Fibroblast of mammary gland (primary cell): ENCODE data around the gene TSPAN5.
"Not testable (repeated sequence)": the region's sequence is repeated elsewhere in the genome, so short reads cannot be mapped to it uniquely, and the experiment has no call there.

Experiments
- DNase-seq: peaks from one replicate; pipeline ENCODE4 v3.0.0-alpha.2; 2010; ENCODE audit warnings: low read depth
- H3K4me3 ChIP-seq: 2 replicates; pipeline ENCODE4 v1.5.1; 2011; ENCODE audit warnings: low read depth, mild to moderate bottlenecking, low read length, moderate library complexity; ENCODE audit not compliant: control insufficient read depth
- TF ChIP-seq, protein P1 (sequence below): conservative IDR thresholded peaks from 2 replicates; pipeline ENCODE4 v1.5.1; 2011; ENCODE audit warnings: low read depth, low read length, inconsistent platforms; ENCODE audit not compliant: control insufficient read depth, insufficient read depth

The TSPAN5 gene

GRCh38 chr4:98540803-98541202, 117.6 kb downstream of the TSPAN5 start:
- H3K4me3 ChIP-seq: no peak overlapping the region
- TF ChIP-seq, protein P1, sequence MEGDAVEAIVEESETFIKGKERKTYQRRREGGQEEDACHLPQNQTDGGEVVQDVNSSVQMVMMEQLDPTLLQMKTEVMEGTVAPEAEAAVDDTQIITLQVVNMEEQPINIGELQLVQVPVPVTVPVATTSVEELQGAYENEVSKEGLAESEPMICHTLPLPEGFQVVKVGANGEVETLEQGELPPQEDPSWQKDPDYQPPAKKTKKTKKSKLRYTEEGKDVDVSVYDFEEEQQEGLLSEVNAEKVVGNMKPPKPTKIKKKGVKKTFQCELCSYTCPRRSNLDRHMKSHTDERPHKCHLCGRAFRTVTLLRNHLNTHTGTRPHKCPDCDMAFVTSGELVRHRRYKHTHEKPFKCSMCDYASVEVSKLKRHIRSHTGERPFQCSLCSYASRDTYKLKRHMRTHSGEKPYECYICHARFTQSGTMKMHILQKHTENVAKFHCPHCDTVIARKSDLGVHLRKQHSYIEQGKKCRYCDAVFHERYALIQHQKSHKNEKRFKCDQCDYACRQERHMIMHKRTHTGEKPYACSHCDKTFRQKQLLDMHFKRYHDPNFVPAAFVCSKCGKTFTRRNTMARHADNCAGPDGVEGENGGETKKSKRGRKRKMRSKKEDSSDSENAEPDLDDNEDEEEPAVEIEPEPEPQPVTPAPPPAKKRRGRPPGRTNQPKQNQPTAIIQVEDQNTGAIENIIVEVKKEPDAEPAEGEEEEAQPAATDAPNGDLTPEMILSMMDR: no peak
- DNase-seq: no peak

DNA sequence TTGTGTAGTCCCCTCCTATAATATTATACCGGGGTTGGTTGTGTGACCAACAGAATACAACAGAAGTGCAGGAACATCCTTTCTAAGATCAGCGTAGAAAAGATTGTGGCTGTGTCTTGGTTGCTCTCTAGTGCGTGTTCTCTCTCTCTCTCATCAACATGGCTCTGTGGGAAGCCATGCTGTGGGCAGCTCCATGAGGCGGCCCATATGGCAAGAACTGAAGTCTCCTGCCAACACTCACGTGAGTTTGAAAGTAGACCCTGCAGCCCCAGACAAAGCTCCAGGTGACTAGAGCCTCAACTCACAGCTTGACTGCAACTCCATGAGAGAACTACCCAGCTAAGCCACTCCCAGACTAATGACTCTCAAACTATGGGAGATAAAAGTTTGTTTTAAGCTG, 118.7 kb downstream of the TSPAN5 start:
- no peak for DNase-seq
- H3K4me3 ChIP-seq: no peak overlapping the region
- TF ChIP-seq, protein P1: no peak

DNA sequence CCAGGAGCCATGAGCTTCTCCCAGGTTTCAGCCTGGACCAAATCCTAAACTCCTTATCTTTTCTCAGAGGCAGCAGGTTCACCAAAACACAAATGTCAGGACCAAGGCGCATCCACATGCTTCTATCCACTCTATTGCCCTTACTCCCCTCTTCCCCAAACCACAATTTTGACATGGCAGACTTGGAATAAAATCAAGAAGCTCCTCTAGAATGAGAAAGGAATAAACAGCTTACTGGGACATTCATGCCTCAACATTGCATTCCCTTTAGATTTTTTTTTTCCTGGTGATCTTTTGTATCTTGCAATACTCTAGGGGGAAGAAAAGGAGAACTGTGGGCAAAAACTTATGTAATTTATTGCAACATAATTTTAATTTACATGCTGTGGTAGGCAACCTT, 119.1 kb downstream of the TSPAN5 start:
- TF ChIP-seq, protein P1: no peak
- no peak overlapping the region for H3K4me3 ChIP-seq
- no peak for DNase-seq

DNA sequence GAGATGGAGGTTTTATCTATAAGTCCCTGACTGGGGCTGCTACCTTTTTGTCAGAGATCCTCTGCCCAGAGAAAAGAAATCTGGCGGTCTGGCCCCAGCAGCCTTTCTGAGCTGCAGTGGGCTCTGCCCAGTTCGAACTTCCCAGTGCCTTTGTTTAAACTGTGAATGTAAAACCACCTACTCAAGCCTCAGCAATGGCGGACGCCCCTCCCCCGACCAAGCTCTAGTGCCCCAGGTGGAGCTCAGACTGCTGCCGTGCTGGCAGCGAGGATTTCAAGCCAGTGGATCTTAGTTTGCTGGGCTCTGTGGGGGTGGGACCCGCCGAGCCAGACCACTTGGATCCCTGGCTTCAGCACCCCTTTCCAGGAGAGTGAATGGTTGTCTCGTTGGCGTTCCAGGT, 121.8 kb downstream of the TSPAN5 start:
- DNase-seq: no peak
- no peak overlapping the region for H3K4me3 ChIP-seq
- TF ChIP-seq, protein P1: no peak

DNA sequence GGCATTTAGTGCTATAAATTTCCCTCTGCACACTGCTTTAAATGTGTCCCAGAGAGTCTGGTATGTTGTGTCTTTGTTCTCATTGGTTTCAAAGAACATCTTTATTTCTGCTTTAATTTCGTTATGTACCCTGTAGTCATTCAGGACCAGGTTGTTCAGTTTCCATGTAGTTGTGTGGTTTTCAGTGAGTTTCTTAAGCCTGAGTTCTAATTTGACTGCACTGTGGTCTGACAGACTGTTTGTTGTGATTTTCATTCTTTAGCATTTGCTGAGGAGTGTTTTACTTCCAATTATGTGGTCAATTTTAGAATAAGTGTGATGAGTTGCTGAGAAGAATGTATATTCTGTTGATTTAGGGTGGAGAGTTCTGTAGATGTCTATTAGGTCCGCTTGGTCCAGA, 124.3 kb downstream of the TSPAN5 start:
- H3K4me3 ChIP-seq, DNase-seq: not testable (repeated sequence)

GRCh38 chr4:98530572-98530971, 127.8 kb downstream of the TSPAN5 start:
- TF ChIP-seq, protein P1: no peak
- no peak overlapping the region for H3K4me3 ChIP-seq
- DNase-seq: no peak

GRCh38 chr4:98529970-98530569, 128.3 kb downstream of the TSPAN5 start:
- TF ChIP-seq, protein P1: no peak

DNA sequence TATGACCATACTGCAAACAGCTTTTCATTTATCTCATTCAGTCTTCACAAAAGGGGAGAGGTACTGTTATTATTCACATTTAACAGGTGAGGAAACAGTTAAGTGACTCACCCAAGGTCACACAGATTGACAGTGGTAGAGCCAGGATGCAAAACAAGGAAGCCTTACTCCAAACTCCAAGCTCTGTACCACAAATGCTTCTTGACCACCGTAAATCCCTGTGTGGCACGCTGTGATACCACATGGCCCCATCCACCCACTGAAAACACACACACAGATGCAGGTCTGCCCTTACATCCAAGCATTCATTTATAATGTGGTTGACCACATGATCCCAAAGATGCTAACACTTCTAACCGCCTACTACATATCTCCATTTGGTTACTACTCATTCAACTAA, 129.5 kb downstream of the TSPAN5 start:
- TF ChIP-seq, protein P1: no peak
- no peak overlapping the region for H3K4me3 ChIP-seq
- no peak for DNase-seq

More at GRCh38 chr4:98529970-98530569, 128.3 kb downstream of the TSPAN5 start:
- DNase-seq: no peak
- no peak overlapping the region for H3K4me3 ChIP-seq
